Measurements from ENCODE around the gene GINS2. TPM values are rescaled to one million over a fixed set of nuclear protein-coding genes. Genes with fewer than 3 reads are reported as not detected.
A peak's percentile ranks its signal among the peaks of the same experiment; 100 is the strongest.

GINS2 gene
- total RNA-seq, 1 experiment from 2014 or later = 52.7 TPM

GRCh38 chr16:85648805-85649204, 39.9 kb downstream of the GINS2 start:
- no peak overlapping the region for H3K23ac ChIP-seq (ENCODE audit: insufficient read length, low read depth, low read length)
- no peak overlapping the region for H2BK12ac ChIP-seq (ENCODE audit: insufficient read length, low read depth, low read length)
- peaks cover 11% of the 10 kb centered on the region for H3K79me1 ChIP-seq (ENCODE audit: insufficient read depth, low read depth, low read length, poor library complexity, severe bottlenecking)
- H2BK5ac ChIP-seq (ENCODE audit: insufficient read length, low read length) = no peak overlapping the region
- no peak overlapping the region for H3K9ac ChIP-seq (ENCODE audit: extremely low read depth, insufficient read length, low read length)
- peaks cover 0 to 15% of the 10 kb centered on the region in 2 experiments; a peak in 3 of 4 replicates for H3K4me1 Mint-ChIP-seq
- H3K9me3 ChIP-seq (ENCODE audit: control insufficient read depth, low read depth, low read length) = no peaks in the 10 kb centered on the region
- H3T11ph ChIP-seq (ENCODE audit: low read length) = no peak overlapping the region
- peak overlapping the region in 2 of 3 experiments; percentile 21 to 95; a peak in 4 of 7 replicates for H3K27ac Mint-ChIP-seq
- H3K56ac ChIP-seq (ENCODE audit: insufficient read length, low read depth, low read length) = no peak overlapping the region
- no peak overlapping the region for H3K18ac ChIP-seq (ENCODE audit: insufficient read length, low read depth, low read length)
- no peak for TF ChIP-seq CTCF (conservative IDR thresholded peaks at IDR 0.05)
- H3K4me2 ChIP-seq (ENCODE audit: insufficient read depth, insufficient read length, low read length) = no peak overlapping the region
- no peaks in the 10 kb centered on the region for H3K27me3 ChIP-seq (ENCODE audit: insufficient read depth, low read length)
- H3K79me2 ChIP-seq (ENCODE audit: insufficient read depth, low read length) = peaks cover 2% of the 10 kb centered on the region; the same call in 1 of the 2 replicates
- no peak overlapping the region for H4K91ac ChIP-seq (ENCODE audit: insufficient read length, low read depth, low read length)
- H4K20me1 ChIP-seq (ENCODE audit: control insufficient read depth, insufficient read depth, insufficient read length) = no peaks in the 10 kb centered on the region
- no peak overlapping the region for H2BK120ac ChIP-seq (ENCODE audit: low read depth, low read length, poor library complexity, severe bottlenecking)
- H3K23me2 ChIP-seq (ENCODE audit: insufficient read length, low read depth, low read length, poor library complexity, severe bottlenecking) = no peaks in the 10 kb centered on the region
- H3K4me1 ChIP-seq (ENCODE audit: insufficient read depth, low read length) = no peaks in the 10 kb centered on the region
- no peak for DNase-seq
- no peak overlapping the region for H4K5ac ChIP-seq (ENCODE audit: insufficient read length, low read depth, low read length)
- H3K14ac ChIP-seq (ENCODE audit: insufficient read depth, low read length) = no peak overlapping the region
- H4K8ac ChIP-seq (replicated peaks; ENCODE audit: insufficient read length, low read depth, low read length) = no peak overlapping the region
- H3K36me3 Mint-ChIP-seq (ENCODE audit: insufficient read depth in 1 of 3, low read depth in 3 of 3) = peaks cover 12 to 43% (median 38%) of the 10 kb centered on the region in 3 experiments; a peak in 6 of 7 replicates
- H3K27ac ChIP-seq (ENCODE audit: insufficient read length, low read depth, low read length) = no peak overlapping the region
- H2AFZ ChIP-seq (ENCODE audit: low read length) = no peak overlapping the region
- H3K27me3 Mint-ChIP-seq (ENCODE audit: low read depth) = no peaks in the 10 kb centered on the region; the same call in 1 of the 2 replicates
- no peak overlapping the region for H3K4ac ChIP-seq (ENCODE audit: low read depth, low read length)
- no peak overlapping the region for H2BK15ac ChIP-seq (ENCODE audit: low read depth, low read length)
- H3K9me3 Mint-ChIP-seq = peaks cover 0 to 3% of the 10 kb centered on the region in 2 experiments; a peak in 1 of 5 replicates
- no peak overlapping the region for H2AK5ac ChIP-seq (ENCODE audit: insufficient read length, low read length)
- WGBS (ENCODE audit: extremely low coverage, insufficient read length, low lambda C conversion rate) = no CpG with 5 or more reads among the region's 14 CpGs
- H3K4me3 Mint-ChIP-seq = no peak overlapping the region
- H2BK20ac ChIP-seq (ENCODE audit: low read depth, low read length, poor library complexity, severe bottlenecking) = no peak overlapping the region
